ENCODE measurements around the gene MSTN.
"Not testable (repeated sequence)": the region's sequence is repeated elsewhere in the genome, so short reads cannot be mapped to it uniquely, and the experiment has no call there.

MSTN gene

DNA sequence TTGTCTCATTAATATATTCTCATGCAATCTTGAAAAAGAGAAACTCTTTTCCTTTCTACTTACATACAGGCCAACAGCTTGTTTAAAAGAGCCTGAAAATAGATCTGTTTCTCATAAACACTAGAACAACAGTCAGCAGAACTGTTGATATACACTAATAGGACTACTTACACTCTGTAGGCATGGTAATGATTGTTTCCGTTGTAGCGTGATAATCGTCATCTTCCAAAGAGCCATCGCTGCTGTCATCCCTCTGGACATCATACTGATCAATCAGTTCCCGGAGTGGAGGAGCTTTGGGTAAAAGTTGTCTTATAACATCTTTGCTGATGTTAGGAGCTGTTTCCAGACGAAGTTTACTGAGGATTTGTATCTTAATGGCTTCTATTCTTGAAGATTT, 476 bp downstream of the MSTN start:
- no peak for DNase-seq

DNA sequence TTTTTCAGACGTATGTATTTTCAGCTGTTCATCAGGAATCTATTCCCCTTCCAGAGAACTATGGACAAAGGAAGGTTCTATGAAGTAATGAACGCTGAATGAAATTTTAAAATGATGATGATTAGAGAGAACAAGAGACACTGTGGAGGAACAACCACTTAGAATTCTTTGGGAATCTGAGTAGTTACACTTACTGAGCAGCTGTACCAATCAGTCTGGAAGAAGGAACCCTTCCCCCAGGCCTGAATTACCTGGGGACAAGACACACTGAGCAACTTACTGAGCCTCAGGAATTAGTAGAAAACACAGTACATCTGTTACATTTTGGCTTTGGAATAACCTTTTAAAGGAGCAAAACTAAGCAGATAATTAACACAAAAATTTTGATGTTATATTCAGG, 1.9 kb downstream of the MSTN start:
- no peak for DNase-seq

GRCh38 chr2:190060019-190060418, 2.5 kb downstream of the MSTN start:
- no peak for DNase-seq

- no peak for DNase-seq
These were observed 9.1 kb downstream of the MSTN start for GRCh38 chr2:190053426-190053825.

DNA sequence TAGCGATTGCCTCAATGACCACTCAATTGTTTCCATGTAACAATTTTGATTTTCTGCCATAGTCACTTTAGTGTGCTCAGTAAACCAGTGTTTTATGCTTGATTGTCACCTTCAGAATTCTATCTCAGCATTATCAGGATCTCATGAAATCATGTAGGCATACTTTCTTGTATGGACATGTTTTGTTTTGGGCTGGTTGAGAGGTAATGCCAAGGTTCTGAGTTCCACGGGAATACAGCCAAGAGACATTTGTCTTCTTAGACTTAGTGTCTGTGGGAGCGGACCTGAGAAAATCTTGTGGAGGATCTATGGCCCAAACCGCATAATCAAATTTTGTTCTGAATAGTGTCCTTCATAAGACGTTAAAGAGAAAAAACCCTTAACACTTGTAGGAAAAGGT, 10.2 kb downstream of the MSTN start:
- DNase-seq: no peak

DNA sequence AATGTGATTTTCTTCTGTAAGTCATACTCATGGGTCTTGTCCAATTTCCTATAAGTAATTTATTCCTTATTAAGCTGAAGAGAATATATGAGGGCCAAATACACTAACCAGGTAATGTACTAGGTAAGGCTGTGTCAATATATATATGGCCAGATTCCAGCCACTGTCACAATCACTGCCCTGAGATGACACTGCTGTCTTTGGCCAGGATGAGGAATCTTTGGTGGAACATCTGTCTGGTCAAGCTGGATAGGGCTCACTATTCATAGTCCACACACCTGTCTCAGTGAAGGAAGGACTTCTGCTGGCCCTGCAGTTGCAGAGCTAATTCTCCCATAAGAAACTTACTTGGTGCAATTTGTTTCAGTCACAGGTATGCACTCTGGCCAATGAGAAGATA, 11.3 kb downstream of the MSTN start:
- DNase-seq: no peak

DNA sequence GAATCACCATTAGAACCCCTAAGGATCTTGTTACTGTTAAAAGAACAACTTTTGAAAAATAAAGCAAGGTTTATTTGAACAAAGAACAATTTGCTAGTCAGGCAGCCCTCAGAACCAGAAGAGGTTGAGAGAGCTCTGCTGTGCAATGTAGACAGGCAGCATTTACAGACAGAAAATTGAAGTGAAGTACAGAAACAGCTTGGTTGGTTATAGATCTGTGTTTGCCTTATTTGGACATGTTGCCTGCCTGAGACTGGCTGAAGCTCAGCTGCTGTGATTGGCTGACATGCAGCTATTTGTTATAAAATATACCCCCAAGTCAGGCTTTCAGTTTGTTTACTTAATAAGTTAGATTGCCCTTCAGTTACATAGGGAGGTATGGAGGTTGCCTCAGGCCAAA, 12.5 kb downstream of the MSTN start:
- DNase-seq: no peak

DNA sequence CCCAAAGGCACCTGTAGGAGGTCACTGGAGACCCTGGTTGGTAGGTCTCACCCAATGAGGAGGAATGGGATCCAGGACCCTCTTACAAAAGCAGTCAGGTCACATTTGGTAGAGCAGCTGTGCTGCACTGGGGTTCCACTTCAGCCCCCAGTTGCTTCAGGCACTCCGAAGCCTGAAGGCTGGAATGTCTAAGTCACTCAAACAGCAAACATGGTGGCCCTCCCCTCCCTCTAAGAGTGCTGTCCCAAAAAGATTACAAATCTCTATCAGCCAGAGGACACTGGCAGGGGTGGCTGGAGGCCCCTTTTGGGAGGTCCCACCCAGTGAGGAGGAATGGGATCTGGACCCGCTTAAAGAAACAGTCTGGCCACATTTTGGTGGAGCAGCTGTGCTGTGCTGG, 17.7 kb downstream of the MSTN start:
- no peak for DNase-seq

DNA sequence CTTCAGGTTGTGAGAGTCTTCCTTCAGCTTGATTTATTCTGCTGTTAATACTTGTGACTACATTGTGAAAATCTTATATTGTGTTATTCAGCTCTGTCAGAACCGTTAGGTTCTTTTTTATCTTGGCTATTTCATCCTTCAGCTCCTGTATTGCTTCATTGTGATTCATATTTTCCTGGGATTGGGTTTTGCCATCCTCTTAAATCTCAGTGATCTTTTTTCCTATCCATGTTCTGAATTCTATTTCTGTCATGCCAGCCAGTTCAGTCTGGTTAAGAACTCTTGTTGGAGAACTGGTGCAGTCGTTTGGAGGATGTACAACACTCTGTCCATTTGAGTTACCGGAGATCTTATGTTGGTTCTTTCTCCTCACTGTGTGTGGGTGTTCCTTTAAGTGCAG, 19.1 kb downstream of the MSTN start:
- DNase-seq: no peak

GRCh38 chr2:190036071-190036470, 26.5 kb downstream of the MSTN start:
- DNase-seq: no peak

DNA sequence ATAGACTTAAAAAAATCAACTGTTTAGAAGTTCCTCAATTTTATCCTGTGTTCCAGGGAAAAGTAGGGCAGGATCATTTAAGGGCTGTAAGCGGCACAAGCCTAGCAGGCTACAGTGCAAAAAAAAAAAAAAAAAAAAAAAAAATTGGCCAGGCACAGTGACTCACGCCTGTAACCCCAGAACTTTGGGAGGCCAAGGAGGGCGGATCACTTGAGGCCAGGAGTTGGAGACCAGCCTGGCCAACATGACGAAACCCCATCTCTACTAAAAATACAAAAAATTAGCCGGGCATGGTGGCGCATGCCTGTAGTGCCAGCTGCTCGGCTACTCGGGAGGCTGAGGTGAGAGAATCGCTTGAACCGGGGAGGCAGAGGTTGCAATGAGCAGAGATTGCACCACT, 28.1 kb downstream of the MSTN start:
- DNase-seq: not testable (repeated sequence)

DNA sequence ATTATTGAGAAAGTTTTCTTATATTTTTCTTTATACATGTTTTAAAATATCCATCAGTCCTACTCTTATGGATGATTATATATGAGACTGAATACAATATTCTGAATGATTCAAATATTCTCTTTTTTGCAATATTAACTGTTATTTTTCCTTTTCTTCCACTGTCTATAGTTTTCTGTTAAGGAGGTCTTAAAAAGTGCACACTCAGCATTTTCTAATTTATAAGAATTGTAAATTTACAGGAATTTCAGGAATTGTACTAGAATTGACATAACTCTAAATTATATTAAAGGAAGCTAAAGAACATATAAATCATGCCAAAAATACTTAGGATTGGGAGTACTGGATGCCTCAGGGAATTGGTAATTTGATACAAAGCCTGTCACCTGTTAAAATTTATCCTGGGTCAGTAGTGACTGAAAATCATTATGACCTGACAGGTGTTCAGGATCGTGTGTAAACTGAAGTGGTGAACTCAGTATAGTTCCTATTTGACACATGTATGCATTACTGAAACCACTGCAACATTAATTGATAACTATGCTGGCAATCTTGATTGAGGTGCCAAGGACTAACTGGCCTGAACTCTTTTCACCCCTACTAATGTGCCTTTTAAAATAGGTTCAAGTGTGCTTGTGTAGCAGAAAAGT, 30.4 kb downstream of the MSTN start:
- DNase-seq: no peak

DNA sequence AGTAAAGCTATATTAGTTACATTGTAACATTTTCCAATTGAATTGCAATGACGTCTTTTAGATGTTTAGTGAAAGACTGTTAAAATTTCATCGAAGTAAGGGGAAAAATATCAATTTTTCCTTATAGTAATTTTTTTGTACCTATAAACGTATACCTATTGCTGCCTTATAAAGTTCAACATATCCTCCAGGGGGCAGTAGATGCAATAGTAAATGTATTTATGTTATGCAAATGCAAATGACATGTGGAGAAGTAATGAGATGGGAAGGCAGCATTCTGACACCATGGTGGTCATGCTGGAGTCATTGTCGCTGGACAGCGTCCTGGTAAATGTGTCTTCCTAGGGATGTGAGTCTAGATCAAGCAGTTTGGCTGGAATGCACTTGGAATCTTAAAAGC, 38.7 kb downstream of the MSTN start:
- DNase-seq: peak; percentile 32

- no peak for DNase-seq
These were observed 41.8 kb downstream of the MSTN start for GRCh38 chr2:190020720-190021119.

DNA sequence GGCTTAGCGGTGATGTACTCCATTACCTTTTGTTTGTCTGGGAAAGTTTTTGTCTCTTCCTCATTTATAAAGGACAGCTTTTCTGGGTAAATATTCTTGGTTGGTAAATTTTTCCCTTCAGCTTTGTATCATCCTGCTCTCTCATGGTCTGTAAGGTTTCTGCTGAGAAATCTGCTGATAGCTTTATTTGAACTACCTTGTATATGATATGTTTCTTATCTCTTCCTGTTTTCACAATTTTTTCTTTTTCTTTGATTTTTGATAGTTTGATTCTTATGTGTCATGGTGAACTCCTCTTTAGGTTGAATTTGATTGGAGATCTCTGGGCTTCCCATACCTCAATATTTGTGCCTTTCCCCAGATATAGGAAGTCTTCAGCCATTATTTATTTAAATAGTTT, 44.7 kb downstream of the MSTN start:
- DNase-seq: no peak

GRCh38 chr2:190015969-190016368, 46.6 kb downstream of the MSTN start:
- DNase-seq: not testable (repeated sequence)

Measured in NCI-H2171 (cell line).